GM12864 (cell line): Measurements from ENCODE around the gene MAIP1.

Experiments used
- DNase-seq: peaks from one replicate; pipeline ENCODE4 v3.0.0-alpha.2; 2011; ENCODE audit warnings: low read depth
- H3K4me3 ChIP-seq: 2 replicates; pipeline ENCODE4 v1.5.1; 2011; ENCODE audit warnings: mild to moderate bottlenecking, low read depth, low read length, control low read depth
- TF ChIP-seq, protein P1 (sequence below): IDR thresholded peaks from 2 replicates; pipeline ENCODE4 v1.5.1; 2011; ENCODE audit warnings: low read depth, mild to moderate bottlenecking, moderate library complexity, low read length, control low read depth, inconsistent platforms; ENCODE audit errors: missing control alignments

The MAIP1 gene

DNA sequence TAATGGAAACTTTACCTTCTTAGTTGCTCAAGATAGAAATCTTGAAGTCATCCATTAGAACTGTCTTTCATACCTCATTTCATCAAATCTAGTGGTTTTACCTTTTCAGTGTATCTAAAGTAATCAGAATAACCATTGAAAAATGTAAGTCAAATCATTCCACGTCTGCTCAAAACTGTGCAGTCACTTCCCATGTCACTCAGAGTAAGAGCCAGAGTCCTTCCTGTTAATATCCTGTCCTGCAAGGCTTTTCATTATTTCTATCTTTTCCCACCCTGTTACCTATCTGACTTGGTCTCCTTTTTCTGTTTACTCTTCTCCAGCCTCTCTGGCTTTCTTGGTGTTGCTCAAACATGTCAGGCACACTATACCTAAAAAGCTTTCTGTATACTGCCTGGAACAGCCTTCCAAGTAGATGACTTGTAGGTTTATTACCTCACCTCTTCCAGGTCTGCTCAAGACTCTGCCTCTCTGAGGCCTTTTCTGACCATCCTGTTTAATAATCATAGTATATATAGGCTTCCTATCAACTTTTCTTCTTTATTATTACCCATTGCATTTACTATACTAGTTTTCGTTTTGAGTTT, 40.9 kb upstream of the MAIP1 start:
- TF ChIP-seq, protein P1, sequence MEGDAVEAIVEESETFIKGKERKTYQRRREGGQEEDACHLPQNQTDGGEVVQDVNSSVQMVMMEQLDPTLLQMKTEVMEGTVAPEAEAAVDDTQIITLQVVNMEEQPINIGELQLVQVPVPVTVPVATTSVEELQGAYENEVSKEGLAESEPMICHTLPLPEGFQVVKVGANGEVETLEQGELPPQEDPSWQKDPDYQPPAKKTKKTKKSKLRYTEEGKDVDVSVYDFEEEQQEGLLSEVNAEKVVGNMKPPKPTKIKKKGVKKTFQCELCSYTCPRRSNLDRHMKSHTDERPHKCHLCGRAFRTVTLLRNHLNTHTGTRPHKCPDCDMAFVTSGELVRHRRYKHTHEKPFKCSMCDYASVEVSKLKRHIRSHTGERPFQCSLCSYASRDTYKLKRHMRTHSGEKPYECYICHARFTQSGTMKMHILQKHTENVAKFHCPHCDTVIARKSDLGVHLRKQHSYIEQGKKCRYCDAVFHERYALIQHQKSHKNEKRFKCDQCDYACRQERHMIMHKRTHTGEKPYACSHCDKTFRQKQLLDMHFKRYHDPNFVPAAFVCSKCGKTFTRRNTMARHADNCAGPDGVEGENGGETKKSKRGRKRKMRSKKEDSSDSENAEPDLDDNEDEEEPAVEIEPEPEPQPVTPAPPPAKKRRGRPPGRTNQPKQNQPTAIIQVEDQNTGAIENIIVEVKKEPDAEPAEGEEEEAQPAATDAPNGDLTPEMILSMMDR, result no peak
- H3K4me3 ChIP-seq, result no peak overlapping the region

DNA sequence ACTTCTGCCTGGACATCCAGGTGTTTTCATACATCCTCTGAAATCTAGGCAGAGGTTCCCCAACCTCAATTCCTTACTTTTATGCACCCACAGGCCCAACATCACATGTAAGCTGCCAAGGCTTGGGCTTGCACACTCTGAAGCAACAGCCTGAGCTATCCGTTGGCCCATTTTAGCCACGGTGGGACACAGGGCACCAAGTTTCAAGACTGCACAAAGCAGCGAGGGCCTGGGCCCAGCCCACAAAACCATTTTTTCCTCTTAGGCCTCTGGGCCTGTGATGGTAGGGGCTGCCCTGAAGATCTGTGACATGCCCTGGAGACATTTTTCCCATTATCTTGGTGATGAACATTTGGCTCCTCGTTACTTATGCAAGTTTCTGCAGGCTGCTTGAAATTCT, 38.4 kb upstream of the MAIP1 start:
- H3K4me3 ChIP-seq, result no peak overlapping the region
- TF ChIP-seq, protein P1, result no peak
- DNase-seq, result no peak

More for the DNA sequence above, 40.9 kb upstream of the MAIP1 start:
- DNase-seq, result no peak

DNA sequence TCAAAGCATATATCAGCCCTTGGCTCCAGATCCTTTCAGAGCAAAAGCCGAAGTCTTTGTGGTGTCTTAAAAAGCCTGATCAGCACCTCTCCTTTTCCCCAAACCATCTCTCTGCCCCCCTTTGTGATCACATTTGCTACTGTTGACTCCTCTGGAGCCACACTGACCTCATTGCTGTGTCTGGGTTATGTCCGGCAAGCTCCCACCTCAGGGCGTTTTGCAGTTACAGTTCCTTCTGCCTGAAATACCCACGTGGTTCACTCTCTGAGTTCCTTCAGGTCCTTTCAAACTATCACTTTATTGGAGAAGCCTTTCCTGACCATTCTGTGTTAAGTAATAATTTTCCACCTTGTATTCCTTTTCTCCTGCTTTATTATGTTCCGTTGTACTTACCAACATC, 32.5 kb upstream of the MAIP1 start:
- DNase-seq, result no peak
- TF ChIP-seq, protein P1, result no peak
- H3K4me3 ChIP-seq, result no peak overlapping the region

GRCh38 chr2:199923924-199924323, 31.5 kb upstream of the MAIP1 start:
- no peak for DNase-seq
- H3K4me3 ChIP-seq, result no peak overlapping the region
- TF ChIP-seq, protein P1, result no peak

- TF ChIP-seq, protein P1, result no peak
- no peak overlapping the region for H3K4me3 ChIP-seq
- DNase-seq, result no peak
Observed at GRCh38 chr2:199926806-199927205, 28.6 kb upstream of the MAIP1 start.

DNA sequence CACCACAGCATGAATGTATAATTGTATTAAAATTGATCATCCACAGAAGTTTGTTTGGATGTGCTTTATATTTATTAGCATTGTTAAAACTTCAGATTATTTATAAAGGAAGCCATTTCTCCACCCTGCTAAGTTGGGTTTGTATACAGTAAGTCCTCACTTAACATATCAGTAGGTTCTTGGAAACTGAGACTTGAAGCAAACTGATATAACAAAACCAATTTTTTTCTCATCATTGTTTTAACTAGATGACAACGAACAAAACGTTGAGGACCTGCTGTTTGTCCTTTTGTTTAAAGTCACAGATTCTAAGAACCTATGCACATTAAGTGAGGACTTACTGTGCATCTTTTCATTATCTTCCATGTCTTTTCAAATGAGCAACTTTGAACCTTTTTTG, 27.2 kb upstream of the MAIP1 start:
- TF ChIP-seq, protein P1, result no peak
- H3K4me3 ChIP-seq, result no peak overlapping the region
- DNase-seq, result no peak

- H3K4me3 ChIP-seq, result no peak overlapping the region
- TF ChIP-seq, protein P1, result no peak
- no peak for DNase-seq
Observed at GRCh38 chr2:199928626-199929025, 26.8 kb upstream of the MAIP1 start.
